Activated B cell treated with CpG ODN at 0.5 μM for 24 hours (primary cell): Measurements from ENCODE around the gene IAH1. TPM values are rescaled to one million over a fixed set of nuclear protein-coding genes. Genes with fewer than 3 reads are reported as not detected.

ENCODE experiments used
- ATAC-seq: fragments of 200-7000 bp; cut with Tn5 transposase; one replicate; pipeline ENCODE4 v1.10.0; 2021; ENCODE audit warnings: low read depth, mild to moderate bottlenecking, moderate library complexity
- CTCF ChIA-PET: fragments of 350-600 bp; sonication (Branson Sonifier 250); formaldehyde crosslinking; loops from one replicate; lab custom pipeline; 2021; ENCODE audit warnings: antibody characterized with exemption; lab: Charles Lee
- POLR2A ChIA-PET: fragments of 350-600 bp; sonication (Branson Sonifier 250); formaldehyde crosslinking; loops from one replicate; lab custom pipeline; 2021; ENCODE audit warnings: antibody characterized with exemption; lab: Charles Lee
- DNase-seq: peaks from one replicate; pipeline ENCODE4 v3.0.0; 2022
- H3K27ac Mint-ChIP-seq: one replicate; pipeline ENCODE4 v1.8.0; 2020; ENCODE audit warnings: mixed read lengths
- H3K27me3 Mint-ChIP-seq: one replicate; pipeline ENCODE4 v1.8.0; 2021; ENCODE audit warnings: mixed read lengths
- H3K36me3 Mint-ChIP-seq: one replicate; pipeline ENCODE4 v1.8.0; 2021; ENCODE audit warnings: low read depth, mixed read lengths
- H3K4me1 Mint-ChIP-seq: one replicate; pipeline ENCODE4 v1.8.0; 2021; ENCODE audit warnings: mixed read lengths
- H3K4me3 Mint-ChIP-seq: one replicate; pipeline ENCODE4 v1.8.0; 2020; ENCODE audit warnings: mild to moderate bottlenecking, mixed read lengths
- H3K9me3 Mint-ChIP-seq: one replicate; pipeline ENCODE4 v1.8.0; 2020; ENCODE audit warnings: mixed read lengths
- CTCF ChIP-seq: fragments of 200-600 bp; IDR thresholded peaks from one replicate; pipeline ENCODE4 v1.8.0; 2022; ENCODE audit warnings: antibody characterized with exemption, mild to moderate bottlenecking
- intact Hi-C: fragments of 100-400 bp; cut with micrococcal nuclease; formaldehyde crosslinking; loops from one replicate; pipeline ENCODE4 v1.15.1; 2024
- total RNA-seq: library from RNA; stranded (reverse); gene quantifications from 2 replicates; pipeline ENCODE4 v1.2.3, GENCODE V29; 2022

The IAH1 gene
- total RNA-seq, 1 donor from 2014 or later: 49.0 TPM

DNA sequence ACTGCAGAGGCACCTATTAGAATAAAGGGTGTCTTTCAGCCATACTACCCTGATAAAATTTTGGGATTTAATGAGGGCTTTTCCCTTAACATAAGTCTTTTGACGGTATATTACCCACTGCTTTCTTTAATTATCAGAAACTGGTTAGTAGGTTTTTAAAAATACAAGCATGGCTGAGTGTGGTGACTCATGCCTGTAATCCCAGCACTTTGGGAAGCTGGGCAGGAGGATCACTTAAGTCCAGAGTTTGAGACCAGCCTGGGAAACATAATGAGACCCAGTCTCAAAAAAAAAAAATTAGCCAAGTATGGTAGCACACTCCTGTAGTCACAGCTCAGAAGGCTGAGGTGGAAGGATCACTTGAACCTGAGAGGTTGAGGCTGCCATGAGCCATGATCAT is 34.8 kb upstream of the IAH1 start:
- Mint-ChIP-seq H3K4me1 (no peaks in the 10 kb centered on the region), H3K36me3 (peaks cover 68% of the 10 kb centered on the region), H3K4me3 (no peak overlapping the region), H3K27me3 (no peaks in the 10 kb centered on the region), H3K9me3 (no peaks in the 10 kb centered on the region), H3K27ac (no peak overlapping the region)
- ChIA-PET CTCF (no interaction called here), POLR2A (no interaction called here)
- no peak for TF ChIP-seq CTCF
- DNase-seq: no peak
- intact Hi-C loops: no loop called here
- ATAC-seq: no peak

- no peak overlapping the region for H3K27ac Mint-ChIP-seq
- H3K27me3 Mint-ChIP-seq: no peaks in the 10 kb centered on the region
- no peaks in the 10 kb centered on the region for H3K9me3 Mint-ChIP-seq
- ChIA-PET POLR2A (no interaction called here), CTCF (no interaction called here)
- intact Hi-C loops: no loop called here
- no peak for TF ChIP-seq CTCF
- H3K4me3 Mint-ChIP-seq: no peak overlapping the region
- no peaks in the 10 kb centered on the region for H3K4me1 Mint-ChIP-seq
- no peak for DNase-seq
- ATAC-seq: no peak
- H3K36me3 Mint-ChIP-seq: peaks cover 69% of the 10 kb centered on the region
Measured at GRCh38 chr2:9440058-9440727, 34.2 kb upstream of the IAH1 start.

- Mint-ChIP-seq H3K4me1 (no peaks in the 10 kb centered on the region), H3K36me3 (peaks cover 73% of the 10 kb centered on the region)
Measured at GRCh38 chr2:9441556-9441955, 32.8 kb upstream of the IAH1 start.

GRCh38 chr2:9443526-9443925 is 30.8 kb upstream of the IAH1 start:
- POLR2A ChIA-PET: no interaction called here
- H3K27ac Mint-ChIP-seq: no peak overlapping the region
- H3K4me1 Mint-ChIP-seq: no peaks in the 10 kb centered on the region
- no peak for DNase-seq
- H3K36me3 Mint-ChIP-seq: peaks cover 69% of the 10 kb centered on the region
- ATAC-seq: no peak
- H3K4me3 Mint-ChIP-seq: no peak overlapping the region
- H3K9me3 Mint-ChIP-seq: no peaks in the 10 kb centered on the region
- CTCF ChIA-PET: no interaction called here
- intact Hi-C loops: no loop called here
- H3K27me3 Mint-ChIP-seq: no peaks in the 10 kb centered on the region
- no peak for TF ChIP-seq CTCF

More at GRCh38 chr2:9441556-9441955, 32.8 kb upstream of the IAH1 start:
- ATAC-seq (no peak), DNase-seq (no peak)
- ChIA-PET CTCF (no interaction called here), POLR2A (no interaction called here)
- intact Hi-C loops: no loop called here
- Mint-ChIP-seq H3K27me3 (no peaks in the 10 kb centered on the region), H3K4me3 (no peak overlapping the region), H3K9me3 (no peaks in the 10 kb centered on the region), H3K27ac (no peak overlapping the region)
- TF ChIP-seq CTCF: no peak

DNA sequence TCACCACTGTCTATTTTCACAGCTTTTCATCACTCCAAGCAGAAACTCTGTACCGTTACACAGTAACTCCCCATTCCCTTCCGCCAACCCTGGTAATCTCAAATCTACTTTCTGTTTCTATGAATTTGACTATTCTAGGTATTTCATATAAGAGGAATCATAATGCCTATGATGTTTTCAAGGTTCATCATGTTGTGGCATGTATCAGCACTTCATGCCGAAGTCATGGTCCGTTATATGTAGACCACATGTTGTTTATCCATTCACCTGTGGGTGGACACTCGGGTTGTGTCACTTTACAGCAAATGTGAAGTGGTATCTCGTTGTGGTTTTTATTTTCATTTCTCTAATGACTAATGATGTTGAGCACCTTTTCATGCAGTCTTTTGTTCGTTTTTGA is 29.3 kb upstream of the IAH1 start:
- no peak overlapping the region for H3K4me3 Mint-ChIP-seq
- ATAC-seq (no peak), DNase-seq (no peak)
- peaks cover 71% of the 10 kb centered on the region for H3K36me3 Mint-ChIP-seq
- POLR2A ChIA-PET: no interaction called here
- H3K27ac Mint-ChIP-seq: no peak overlapping the region
- H3K4me1 Mint-ChIP-seq: no peaks in the 10 kb centered on the region
- H3K27me3 Mint-ChIP-seq: no peaks in the 10 kb centered on the region
- intact Hi-C loops: no loop called here
- TF ChIP-seq CTCF: no peak
- H3K9me3 Mint-ChIP-seq: no peaks in the 10 kb centered on the region
- CTCF ChIA-PET: no interaction called here
